Head of caudate nucleus (tissue), 42 donors: ENCODE results near the gene FBXL13.
A peak's percentile ranks its signal among the peaks of the same experiment; 100 is the strongest.
"Not testable (repeated sequence)": the region's sequence is repeated elsewhere in the genome, so short reads cannot be mapped to it uniquely, and the experiment has no call there.

Experiments
- DNase-seq, 42 donors: peaks; one replicate each; pipeline versions ENCODE4 v3.0.0 to v3.0.0-alpha.2; 2020 to 2021; ENCODE audit warnings: mixed read lengths in 7 of 42
- intact Hi-C: fragments of 100-400 bp; cut with DNase I; formaldehyde crosslinking; loops from one replicate; pipeline ENCODE4 v1.15.0; 2022

The FBXL13 gene

DNA sequence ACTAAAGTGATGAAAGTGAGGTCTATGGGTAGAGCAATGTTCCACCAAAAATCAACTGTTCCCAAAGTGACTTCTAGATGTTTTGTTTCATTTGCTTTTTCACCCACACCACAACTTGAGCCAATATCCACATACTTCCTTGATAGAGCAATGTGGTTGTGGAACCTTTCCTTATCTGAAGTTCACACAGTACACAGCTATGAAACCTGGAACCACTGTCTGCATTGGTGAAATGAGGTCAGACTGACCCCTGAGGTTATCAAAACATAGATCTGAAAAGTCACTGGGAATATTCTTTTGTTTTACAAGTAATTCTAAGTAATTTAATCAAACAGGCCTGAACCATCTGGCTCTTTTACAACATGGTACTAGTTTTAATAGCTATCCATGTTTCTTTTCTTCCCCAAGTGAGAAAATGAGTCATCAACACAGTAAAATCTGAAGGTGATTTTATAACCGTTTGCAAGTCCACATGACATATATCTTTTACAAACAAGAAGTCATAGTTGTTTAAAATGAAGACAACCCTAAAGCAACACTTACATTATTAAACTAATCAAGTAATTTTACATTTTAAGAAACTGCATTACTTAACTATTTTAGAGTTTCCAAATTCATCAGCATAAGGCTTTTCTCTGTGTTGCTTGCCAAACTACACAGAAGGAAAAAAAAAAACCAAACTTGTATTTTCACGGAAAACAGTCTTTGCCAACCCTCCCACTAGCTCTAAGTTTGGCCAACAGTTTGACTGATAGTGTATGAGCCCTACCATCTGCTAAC lies 81.5 kb downstream of the FBXL13 start:
- no peak for DNase-seq
- intact Hi-C loops: no loop called here

DNA sequence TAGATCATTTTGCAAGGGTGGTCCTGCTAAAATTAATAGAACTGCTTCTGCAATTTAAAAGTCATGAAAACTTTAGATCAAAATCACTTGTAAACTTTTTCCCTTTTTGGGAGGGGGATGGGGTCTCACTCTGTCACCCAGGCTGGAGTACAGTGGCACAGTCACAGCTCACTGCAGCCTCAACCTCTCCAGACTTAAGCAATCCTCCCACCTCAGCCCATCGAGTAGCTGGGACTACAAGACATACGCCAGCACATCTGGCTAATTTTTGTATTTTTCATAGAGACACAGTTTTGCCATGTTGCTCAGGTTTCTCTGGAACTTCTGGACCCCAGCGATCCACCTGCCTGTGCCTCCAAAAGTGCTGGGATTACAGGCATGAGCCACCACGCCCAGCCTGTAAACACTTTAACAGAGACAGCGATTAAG lies 82.1 kb downstream of the FBXL13 start:
- intact Hi-C loops: no loop called here
- DNase-seq: no peak

DNA sequence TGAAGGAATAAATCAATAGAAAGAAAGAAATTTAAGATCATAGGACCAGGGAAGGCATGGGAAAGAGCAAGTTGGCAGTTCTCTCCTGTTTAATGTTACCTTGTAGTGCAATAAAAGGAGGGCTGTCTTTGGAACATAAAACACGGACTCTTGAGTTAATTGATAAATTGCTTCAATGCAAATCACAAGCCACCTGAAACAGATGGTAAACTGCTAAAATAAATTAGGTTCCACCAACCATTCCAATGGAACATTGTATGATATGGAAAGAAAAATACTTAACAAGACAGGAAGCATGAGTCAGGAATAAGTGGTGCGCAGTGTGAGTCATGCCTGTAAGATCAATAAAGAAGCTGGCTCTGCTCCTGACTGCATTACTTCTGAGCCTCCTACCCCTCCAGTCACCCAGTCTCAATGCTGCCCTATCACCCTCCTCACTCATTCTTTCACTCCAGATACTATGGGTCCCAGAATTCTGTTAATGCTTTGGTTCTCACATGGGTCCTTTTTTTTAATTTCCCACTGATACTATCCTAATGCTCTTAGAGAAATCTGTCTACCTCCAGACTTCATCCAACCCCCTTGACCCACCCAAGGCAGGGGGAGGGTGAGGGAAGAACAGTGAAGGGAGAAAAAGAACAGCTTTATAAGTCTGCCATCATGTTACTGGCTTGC lies 82.9 kb downstream of the FBXL13 start:
- intact Hi-C loops: no loop called here
- peak in 34 of 42 donors; percentile 6 to 81 (median 44) for DNase-seq

DNA sequence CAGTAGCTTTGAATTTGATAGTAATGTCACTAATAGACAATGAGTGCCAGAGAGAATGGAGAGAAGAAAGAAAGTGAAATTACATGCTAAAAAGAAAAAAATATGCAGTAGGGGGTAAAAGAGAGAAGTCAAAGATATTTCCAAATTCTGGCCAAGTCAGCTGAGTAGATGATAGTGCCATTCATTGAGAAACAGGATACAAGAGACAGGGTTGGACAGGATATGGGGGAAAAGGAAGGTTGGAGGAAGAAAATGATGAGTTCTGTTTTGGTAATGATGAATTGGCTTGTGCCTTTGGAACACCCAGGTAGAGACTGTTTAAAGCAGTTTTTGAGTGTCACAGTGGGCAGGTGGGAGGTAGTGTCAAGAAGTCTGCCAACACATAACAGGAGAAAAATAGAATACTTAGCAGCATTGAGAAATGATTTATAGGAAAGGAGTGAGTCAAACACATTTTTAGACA lies 83.5 kb downstream of the FBXL13 start:
- DNase-seq: peak in 18 of 42 donors; percentile 3 to 62 (median 22)
- intact Hi-C loops: no loop called here

DNA sequence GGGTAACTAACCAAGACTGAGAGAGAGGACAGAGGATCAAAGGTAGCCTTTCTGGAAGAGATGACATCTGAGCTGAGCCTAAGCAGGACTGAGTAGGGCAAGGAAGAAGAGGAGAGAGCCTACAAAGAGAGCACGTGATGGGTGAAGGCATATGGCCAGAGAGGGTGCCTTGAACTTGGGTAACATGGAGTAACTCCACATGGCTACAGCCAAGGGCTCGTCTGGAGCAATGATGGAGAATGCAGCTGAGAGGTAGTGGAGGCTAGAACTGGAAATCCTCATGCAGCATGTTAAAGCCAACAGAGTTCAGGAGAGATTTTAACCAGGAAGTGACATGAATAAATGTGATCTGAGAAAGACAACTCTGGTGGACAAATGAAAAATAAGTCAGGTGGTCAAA lies 84.0 kb downstream of the FBXL13 start:
- DNase-seq: no peak
- intact Hi-C loops: no loop called here

DNA sequence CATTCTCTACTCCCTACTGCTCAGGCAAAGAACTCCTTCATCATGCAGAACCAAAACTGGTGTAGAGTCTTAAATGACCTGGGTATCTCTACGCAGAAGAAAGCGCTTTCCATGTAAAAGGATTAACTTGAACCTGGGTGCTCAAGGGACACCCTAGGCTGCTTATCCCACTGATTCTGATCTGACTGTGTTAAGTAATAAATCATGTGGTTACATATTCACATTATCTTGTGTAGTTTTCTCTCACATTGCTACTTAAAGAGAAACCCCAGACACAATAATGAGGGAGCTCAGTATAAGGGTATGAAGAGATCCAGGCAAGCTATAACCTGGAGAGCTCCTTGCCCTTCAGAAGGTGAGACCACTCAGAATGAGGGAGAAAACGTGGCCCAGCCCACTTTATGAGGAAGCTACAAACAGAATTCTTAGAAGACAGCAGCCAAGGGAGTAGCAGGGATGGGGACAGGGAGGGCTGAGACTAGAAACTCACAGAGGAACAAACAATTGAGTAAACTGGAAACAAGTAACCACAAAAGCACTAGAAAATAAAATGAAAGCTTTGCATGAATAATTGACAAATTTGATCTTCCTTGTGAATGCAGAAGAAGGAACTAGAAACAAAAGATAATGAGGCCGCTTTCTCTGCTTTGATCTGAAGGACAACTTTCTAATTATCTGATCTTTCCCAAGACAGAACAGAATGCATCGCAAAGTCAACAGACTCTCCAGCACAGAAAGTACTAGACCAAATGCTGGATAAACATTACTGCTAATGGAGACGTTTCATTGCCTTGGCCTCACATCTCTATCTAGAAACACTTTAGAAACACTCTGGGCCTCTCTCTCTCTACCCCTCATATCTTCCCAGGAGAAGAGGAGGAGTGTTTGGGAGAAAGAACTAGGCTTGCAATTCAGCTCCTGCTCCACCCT lies 85.7 kb downstream of the FBXL13 start:
- intact Hi-C loops: no loop called here
- DNase-seq: no peak

DNA sequence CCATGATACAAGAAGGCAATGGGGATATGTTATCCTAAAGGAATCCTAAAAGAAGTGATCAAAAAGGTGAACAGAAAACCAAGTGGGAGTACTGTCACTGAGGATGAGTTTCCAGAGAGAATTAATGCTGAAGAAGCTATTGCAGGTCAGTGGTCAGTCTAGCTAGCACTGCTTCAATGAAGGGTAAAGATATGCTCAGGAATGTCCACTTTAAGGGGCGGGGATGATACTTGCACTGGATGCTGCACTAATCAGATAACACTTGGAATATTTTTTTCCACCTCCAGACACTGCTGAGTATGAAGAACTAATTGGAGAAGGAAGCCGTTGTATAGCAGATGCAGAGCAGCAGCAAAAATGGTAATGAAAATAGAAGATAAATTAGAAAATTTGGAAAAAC lies 86.5 kb downstream of the FBXL13 start:
- intact Hi-C loops: no loop called here
- DNase-seq: no peak

DNA sequence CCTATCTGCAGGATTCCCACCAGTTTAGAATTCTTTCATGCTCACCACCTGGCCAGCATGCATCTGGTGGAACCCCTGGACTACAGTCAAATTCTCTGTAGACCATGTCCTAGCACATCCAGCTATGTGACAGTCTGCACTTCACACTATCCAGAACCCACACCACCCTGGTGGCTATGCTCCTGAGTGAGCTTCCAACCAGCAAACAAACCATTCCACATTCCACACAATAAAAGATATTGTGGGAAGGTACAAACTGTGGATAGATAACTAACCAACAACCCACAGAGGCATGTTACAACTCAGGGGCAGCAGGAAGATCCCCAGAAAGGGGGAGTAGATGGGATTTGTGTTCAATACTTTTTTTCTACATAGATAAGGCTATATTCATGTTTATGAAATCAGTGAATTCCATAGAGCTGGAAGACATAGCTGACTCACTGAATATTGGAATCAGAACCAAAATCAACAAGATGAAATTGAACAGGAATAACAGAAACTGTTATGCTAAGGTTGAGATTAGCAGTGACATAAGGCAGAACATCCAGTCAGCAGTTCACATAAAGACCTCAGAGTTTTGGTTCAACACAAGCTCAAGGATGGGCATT lies 89.3 kb downstream of the FBXL13 start:
- no peak for DNase-seq
- intact Hi-C loops: no loop called here

DNA sequence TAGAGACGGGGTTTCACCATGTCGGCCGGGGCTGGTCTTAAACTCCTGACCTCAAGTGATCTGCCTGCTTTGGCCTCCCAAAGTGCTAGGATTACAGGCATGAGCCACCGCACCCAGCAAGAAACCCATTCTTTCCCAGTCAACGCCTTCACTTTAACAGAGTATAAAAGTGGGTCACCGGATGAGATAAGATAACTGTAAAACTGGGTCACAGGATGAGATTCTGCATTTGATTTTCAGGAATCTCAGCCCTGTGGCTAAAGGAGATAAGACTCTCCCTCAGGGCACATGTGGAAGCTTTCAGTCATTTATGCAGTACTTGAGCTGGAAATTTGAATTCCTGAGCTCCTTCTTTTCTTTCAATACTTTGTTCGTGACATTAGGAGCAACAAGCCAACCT lies 91.0 kb downstream of the FBXL13 start:
- intact Hi-C loops: no loop called here
- DNase-seq: no peak

DNA sequence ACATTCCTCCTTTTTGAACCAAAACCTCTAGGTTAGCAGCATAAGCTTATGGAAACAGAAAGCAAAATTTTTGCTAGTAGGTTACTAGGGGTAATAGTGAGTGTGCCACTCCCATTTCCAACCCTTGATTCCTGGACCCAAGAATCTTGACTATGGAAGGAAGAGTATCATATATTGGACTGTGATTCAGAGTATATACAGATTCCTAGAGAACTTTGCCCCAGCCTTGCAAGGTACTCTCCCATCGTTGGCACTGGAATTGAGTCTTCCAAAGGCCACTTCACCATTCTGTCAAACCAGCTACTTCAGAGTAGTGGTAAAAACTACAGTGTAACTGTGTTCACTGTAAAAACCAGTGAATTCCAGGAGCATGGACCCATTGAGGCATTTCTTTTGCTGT lies 92.4 kb downstream of the FBXL13 start:
- intact Hi-C loops: no loop called here
- DNase-seq: no peak

DNA sequence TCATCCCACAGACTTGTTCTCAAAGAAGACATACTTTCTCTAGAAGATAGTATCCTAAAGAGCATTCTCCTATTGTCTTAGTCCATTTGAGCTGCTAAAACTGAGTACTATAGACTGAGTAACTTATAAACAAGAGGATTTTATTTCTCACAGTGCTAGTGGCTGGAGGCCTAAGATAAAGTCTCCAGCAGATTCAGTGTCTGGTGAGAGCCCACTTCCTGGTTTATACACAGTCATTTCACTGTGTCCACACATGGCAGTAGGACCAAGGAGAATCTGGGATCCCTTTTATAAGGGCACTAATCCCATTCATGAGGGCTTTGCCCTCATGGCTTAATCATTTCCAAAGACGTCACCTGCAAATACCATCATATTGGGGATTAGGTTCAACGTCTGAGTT lies 93.1 kb downstream of the FBXL13 start:
- no peak for DNase-seq
- intact Hi-C loops: no loop called here

DNA sequence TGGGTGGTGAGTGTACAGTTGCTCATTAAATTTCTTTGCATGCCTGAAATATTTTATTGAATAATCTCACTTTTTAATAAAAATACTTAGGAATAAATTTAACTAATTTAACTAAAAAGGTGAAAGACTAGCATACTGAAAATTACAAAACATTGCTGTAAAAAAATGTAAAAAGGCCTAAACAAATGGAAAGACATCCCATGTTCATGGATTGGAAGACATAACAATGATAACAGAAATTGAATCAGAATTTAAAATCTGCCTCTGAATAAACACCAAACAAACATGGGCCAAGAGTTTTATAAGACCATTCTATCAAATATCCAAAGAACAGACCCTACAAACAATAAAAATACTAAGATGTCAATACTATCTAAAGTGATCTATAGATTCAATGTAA lies 94.9 kb downstream of the FBXL13 start:
- intact Hi-C loops: no loop called here
- DNase-seq: no peak

DNA sequence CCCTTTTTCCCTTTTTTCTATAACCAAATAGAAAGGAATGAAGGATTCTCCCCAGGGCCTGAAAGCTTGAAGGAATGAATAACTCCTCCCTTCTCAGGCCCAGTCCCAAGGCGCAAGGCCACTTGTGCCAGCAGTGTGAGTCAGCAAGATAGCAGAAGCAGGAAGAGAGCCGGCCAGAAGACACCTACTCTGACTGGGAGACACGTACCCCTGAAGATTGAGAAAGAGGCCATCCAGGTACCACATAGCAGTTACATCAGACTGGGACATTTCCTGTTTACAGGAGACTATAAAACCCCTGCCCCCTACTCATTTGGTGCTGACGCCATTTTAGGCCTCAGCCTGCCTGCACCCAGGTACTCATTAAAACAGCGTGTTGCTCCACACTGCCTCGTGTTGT lies 96.3 kb downstream of the FBXL13 start:
- DNase-seq: no peak
- intact Hi-C loops: no loop called here

DNA sequence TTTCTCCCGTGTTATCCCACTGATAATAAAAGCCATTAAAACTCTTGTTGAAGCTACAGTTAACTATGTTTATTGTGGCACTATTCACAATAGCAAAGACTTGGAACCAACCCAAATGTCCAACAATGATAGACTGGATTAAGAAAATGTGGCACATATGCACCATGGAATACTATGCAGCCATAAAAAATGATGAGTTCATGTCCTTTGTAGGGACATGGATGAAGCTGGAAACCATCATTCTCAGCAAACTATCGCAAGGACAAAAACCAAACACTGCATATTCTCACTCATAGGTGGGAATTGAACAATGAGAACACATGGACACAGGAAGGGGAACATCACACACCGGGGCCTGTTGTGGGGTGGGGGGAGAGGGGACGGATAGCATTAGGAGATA lies 97.0 kb downstream of the FBXL13 start:
- DNase-seq, intact Hi-C loops: not testable (repeated sequence)

DNA sequence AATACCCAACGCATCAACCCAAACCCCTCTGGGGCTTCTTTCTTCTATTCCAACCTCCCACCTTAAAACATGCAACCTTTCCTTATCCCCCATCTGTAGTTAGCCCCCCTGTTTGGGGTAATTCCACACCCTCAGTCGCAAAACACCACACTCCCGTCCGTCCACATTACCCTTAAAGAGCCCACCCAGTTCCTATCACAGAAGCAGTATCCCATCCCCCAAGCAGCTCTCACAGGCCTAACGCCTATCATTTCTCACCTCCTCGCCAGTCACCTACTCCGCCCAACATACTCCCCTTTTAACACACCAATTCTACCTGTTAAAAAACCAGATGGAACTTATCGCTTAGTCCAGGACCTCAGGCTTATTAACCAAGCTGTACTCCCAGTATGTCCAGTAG lies 98.1 kb downstream of the FBXL13 start:
- DNase-seq: no peak
- intact Hi-C loops: no loop called here

DNA sequence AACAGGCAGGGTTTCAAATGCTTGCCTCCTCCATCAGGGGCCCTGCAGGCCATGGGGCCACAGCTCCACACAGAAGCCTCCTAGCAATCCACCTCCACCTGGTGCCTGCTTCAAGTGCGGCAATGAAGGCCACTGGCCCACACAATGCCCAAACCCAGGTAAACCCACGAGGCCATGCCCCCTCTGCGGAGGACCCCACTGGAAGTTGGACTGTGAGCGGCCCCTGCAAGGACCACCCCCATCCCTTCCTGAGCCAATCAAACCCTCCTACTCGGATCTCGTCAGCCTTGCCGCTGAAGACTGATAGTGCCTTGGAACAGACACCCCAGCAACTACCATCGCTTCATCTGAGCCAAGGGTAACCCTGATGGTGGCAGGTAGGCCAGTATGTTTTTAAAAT lies 98.7 kb downstream of the FBXL13 start:
- intact Hi-C loops: no loop called here

DNA sequence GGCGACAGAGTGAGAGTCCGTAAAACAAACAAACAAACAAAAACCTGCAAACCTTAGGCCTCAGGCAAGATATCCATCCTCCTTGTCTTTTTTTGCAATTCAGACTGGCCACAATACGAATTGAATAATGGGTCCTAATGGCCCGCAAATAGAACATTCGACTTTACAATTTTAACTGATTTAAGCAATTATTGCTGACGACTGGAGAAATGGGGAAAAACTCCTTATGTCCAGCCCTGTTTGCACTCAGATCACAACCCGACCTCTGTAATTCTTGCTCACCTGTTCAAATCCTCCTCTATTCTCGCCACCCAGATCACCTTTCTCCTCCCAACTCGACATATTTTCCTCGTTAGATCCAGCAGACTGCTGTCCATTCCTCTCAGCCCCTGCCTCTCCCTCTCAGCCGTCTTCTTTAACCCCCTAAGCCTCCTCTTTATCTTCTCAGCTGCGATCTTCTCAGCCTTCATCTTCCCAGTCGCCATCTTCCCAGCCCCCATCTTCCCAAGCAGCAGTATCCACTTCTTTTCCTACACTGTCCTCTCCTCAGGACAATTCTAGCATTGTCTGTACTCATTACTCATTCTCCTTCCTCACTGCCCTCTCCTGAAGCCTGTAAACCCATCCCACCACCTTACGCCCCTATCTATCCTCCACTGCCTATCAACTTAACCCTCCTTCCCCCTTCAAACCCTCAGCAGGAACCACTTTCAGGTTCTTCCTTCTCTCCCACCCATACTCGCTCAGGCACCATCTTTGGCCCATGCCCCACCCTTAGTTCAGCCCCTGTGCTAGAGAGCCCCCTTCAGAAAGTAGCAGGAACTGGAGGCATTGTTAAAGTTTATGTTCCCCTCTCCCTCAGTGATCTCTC lies 100.0 kb downstream of the FBXL13 start:
- DNase-seq: no peak
- intact Hi-C loops: no loop called here

More for the DNA sequence above, 98.7 kb downstream of the FBXL13 start:
- no peak for DNase-seq

DNA sequence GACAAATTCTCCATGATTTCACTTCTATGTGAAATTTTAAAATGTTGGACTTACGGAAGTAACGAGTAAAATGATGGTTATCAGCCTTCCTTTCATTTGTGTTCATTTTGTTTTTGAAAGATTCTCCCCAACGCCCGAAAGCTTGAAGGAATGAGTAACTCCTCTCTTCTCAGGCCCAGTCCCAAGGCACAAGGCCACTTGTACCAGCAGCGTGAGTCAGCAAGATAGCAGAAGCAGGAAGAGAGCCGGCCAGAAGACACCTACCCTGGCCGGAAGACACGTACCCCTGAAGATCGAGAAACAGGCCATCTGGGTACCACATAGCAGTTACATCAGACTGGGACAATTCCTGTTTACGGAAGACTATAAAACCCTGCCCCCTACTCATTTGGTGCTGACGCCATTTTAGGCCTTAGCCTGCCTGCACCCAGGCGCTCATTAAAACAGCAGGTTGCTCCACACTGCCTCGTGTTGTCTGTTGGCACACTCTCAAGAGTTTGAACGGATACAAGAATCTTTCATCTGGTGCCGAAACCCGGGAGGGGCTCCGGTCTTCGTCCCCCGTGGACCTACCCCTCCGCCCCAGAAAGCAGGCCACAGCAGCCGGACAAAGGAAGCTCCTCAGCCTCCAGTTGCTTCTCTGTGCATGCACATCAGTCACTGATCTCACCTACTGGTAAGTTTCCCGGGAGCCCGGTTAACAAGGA lies 101.3 kb downstream of the FBXL13 start:
- intact Hi-C loops: no loop called here
- DNase-seq: no peak
